WTC11 (cell line): Measurements from ENCODE around the gene SPRED2. TPM values are rescaled to one million over a fixed set of nuclear protein-coding genes. Genes with fewer than 3 reads are reported as not detected.

Experiments used
- ATAC-seq: fragments of 200-7000 bp; cut with Tn5 transposase; 2 replicates; pipeline ENCODE4 v1.10.0; 2021; ENCODE audit warnings: mild to moderate bottlenecking, moderate library complexity
- CTCF ChIA-PET: fragments of 300-600 bp; sonication (Branson Sonifier 250); formaldehyde crosslinking; loops from one replicate; lab custom pipeline; 2021; ENCODE audit warnings: antibody characterized with exemption; lab: Charles Lee
- POLR2A ChIA-PET: fragments of 350-600 bp; sonication (Branson Sonifier 250); formaldehyde crosslinking; loops from one replicate; lab custom pipeline; 2021; ENCODE audit warnings: antibody characterized with exemption; lab: Charles Lee
- DNase-seq: peaks from one replicate; pipeline ENCODE4 v3.0.0; 2021; ENCODE audit warnings: low spot score
- H3K27ac Mint-ChIP-seq: 2 replicates; pipeline ENCODE4 v1.8.0; 2021; ENCODE audit warnings: mixed read lengths
- H3K27me3 Mint-ChIP-seq: 2 replicates; pipeline ENCODE4 v1.8.0; 2021; ENCODE audit warnings: low read depth, mild to moderate bottlenecking, moderate library complexity, mixed read lengths
- H3K36me3 Mint-ChIP-seq: 2 replicates; pipeline ENCODE4 v1.8.0; 2021; ENCODE audit warnings: mixed read lengths
- H3K4me1 Mint-ChIP-seq: 2 replicates; pipeline ENCODE4 v1.8.0; 2022; ENCODE audit warnings: mixed read lengths
- H3K4me3 Mint-ChIP-seq: 2 replicates; pipeline ENCODE4 v1.8.0; 2021; ENCODE audit warnings: mild to moderate bottlenecking, moderate library complexity, mixed read lengths
- H3K9me3 Mint-ChIP-seq: 2 replicates; pipeline ENCODE4 v1.8.0; 2021; ENCODE audit warnings: mixed read lengths
- ATF1 ChIP-seq: sonication (generic); formaldehyde crosslinking; IDR thresholded peaks from 2 replicates; pipeline ENCODE4 v1.8.1; 2023; ENCODE audit warnings: mild to moderate bottlenecking, moderate library complexity, missing genetic modification reagents
- ESRRA ChIP-seq: sonication (generic); formaldehyde crosslinking; IDR thresholded peaks from 2 replicates; pipeline ENCODE4 v1.8.1; 2022; ENCODE audit warnings: mild to moderate bottlenecking, missing genetic modification reagents, borderline replicate concordance
- GABPB1 ChIP-seq: sonication (generic); formaldehyde crosslinking; IDR thresholded peaks from 2 replicates; pipeline ENCODE4 v1.8.1; 2023; ENCODE audit warnings: mild to moderate bottlenecking, missing genetic modification reagents
- GRHL2 ChIP-seq: fragments of 250-450 bp; sonication (Bioruptor Pico); IDR thresholded peaks from 2 replicates; pipeline ENCODE4 v1.8.0; 2022; ENCODE audit warnings: mild to moderate bottlenecking, moderate library complexity; ENCODE audit not compliant: insufficient replicate concordance, severe bottlenecking
- GTF2I ChIP-seq: fragments of 250-450 bp; sonication (Bioruptor Pico); conservative IDR thresholded peaks from 2 replicates; pipeline ENCODE4 v1.4.0; 2021; ENCODE audit warnings: mild to moderate bottlenecking
- KAT7 ChIP-seq: sonication (generic); formaldehyde crosslinking; IDR thresholded peaks from 2 replicates; pipeline ENCODE4 v1.8.1; 2023; ENCODE audit warnings: missing genetic modification reagents, mild to moderate bottlenecking, borderline replicate concordance
- NFE2L1 ChIP-seq: sonication (generic); formaldehyde crosslinking; IDR thresholded peaks from 2 replicates; pipeline ENCODE4 v1.8.1; 2023; ENCODE audit warnings: missing genetic modification reagents
- NFYB ChIP-seq: sonication (generic); formaldehyde crosslinking; conservative IDR thresholded peaks from 2 replicates; pipeline ENCODE4 v1.8.0; 2022; ENCODE audit warnings: low read depth, missing genetic modification reagents
- NR2C2 ChIP-seq: sonication (generic); formaldehyde crosslinking; IDR thresholded peaks from 2 replicates; pipeline ENCODE4 v1.8.0; 2022; ENCODE audit warnings: mild to moderate bottlenecking, missing genetic modification reagents
- SP1 ChIP-seq: sonication (generic); formaldehyde crosslinking; conservative IDR thresholded peaks from 2 replicates; pipeline ENCODE4 v1.8.1; 2022; ENCODE audit warnings: missing genetic modification reagents
- TEAD4 ChIP-seq: sonication (generic); formaldehyde crosslinking; IDR thresholded peaks from 2 replicates; pipeline ENCODE4 v1.8.0; 2022; ENCODE audit warnings: mild to moderate bottlenecking, missing genetic modification reagents
- ZNF232 ChIP-seq: sonication (generic); formaldehyde crosslinking; IDR thresholded peaks from 2 replicates; pipeline ENCODE4 v1.8.0; 2022; ENCODE audit warnings: mild to moderate bottlenecking, missing genetic modification reagents
- ZNF263 ChIP-seq: sonication (generic); formaldehyde crosslinking; IDR thresholded peaks from 2 replicates; pipeline ENCODE4 v1.8.1; 2022; ENCODE audit warnings: low read depth, mild to moderate bottlenecking, moderate library complexity, missing genetic modification reagents
- ZNF317 ChIP-seq: sonication (generic); formaldehyde crosslinking; IDR thresholded peaks from 2 replicates; pipeline ENCODE4 v1.8.1; 2023; ENCODE audit warnings: low read depth, mild to moderate bottlenecking, moderate library complexity, missing genetic modification reagents, borderline replicate concordance
- total RNA-seq: library from RNA; stranded (reverse); gene quantifications from 3 replicates; pipeline ENCODE4 v1.2.3, GENCODE V29; 2021
- TF ChIP-seq, protein P1 (sequence below): fragments of 250-450 bp; sonication (Bioruptor Pico); conservative IDR thresholded peaks from 2 replicates; pipeline ENCODE4 v1.9.0; 2021; ENCODE audit warnings: mild to moderate bottlenecking
- TF ChIP-seq, protein P2 (sequence below): sonication (generic); formaldehyde crosslinking; IDR thresholded peaks from 2 replicates; pipeline ENCODE4 v1.8.1; 2022; ENCODE audit warnings: missing genetic modification reagents, borderline replicate concordance
- TF ChIP-seq, protein P3 (sequence below): sonication (generic); formaldehyde crosslinking; IDR thresholded peaks from 2 replicates; pipeline ENCODE4 v1.8.1; 2023; ENCODE audit warnings: mild to moderate bottlenecking, missing genetic modification reagents, moderate library complexity
- TF ChIP-seq, protein P4 (sequence below): sonication (generic); formaldehyde crosslinking; IDR thresholded peaks from 2 replicates; pipeline ENCODE4 v1.8.1; 2022; ENCODE audit warnings: mild to moderate bottlenecking, moderate library complexity, missing genetic modification reagents
- TF ChIP-seq, protein P5 (sequence below): sonication (generic); formaldehyde crosslinking; conservative IDR thresholded peaks from 2 replicates; pipeline ENCODE4 v1.8.1; 2022; ENCODE audit warnings: mild to moderate bottlenecking, missing genetic modification reagents
- TF ChIP-seq, protein P6 (sequence below): sonication (generic); formaldehyde crosslinking; IDR thresholded peaks from 2 replicates; pipeline ENCODE4 v1.8.1; 2023; ENCODE audit warnings: mild to moderate bottlenecking, missing genetic modification reagents, moderate library complexity
- TF ChIP-seq, protein P7 (sequence below): sonication (generic); formaldehyde crosslinking; IDR thresholded peaks from 2 replicates; pipeline ENCODE4 v1.8.0; 2022; ENCODE audit warnings: mild to moderate bottlenecking, missing genetic modification reagents
- TF ChIP-seq, protein P8 (sequence below): sonication (generic); formaldehyde crosslinking; IDR thresholded peaks from 2 replicates; pipeline ENCODE4 v1.8.0; 2022; ENCODE audit warnings: missing genetic modification reagents
- TF ChIP-seq, protein P9 (sequence below): fragments of 250-450 bp; sonication (Bioruptor Pico); IDR thresholded peaks from 2 replicates; pipeline ENCODE4 v1.8.0; 2021; ENCODE audit warnings: mild to moderate bottlenecking
- TF ChIP-seq, protein P10 (sequence below): sonication (generic); formaldehyde crosslinking; IDR thresholded peaks from 2 replicates; pipeline ENCODE4 v1.8.0; 2022; ENCODE audit warnings: mild to moderate bottlenecking, missing genetic modification reagents

SPRED2 gene
- total RNA-seq, 1 experiment from 2014 or later = 34.1 TPM

DNA sequence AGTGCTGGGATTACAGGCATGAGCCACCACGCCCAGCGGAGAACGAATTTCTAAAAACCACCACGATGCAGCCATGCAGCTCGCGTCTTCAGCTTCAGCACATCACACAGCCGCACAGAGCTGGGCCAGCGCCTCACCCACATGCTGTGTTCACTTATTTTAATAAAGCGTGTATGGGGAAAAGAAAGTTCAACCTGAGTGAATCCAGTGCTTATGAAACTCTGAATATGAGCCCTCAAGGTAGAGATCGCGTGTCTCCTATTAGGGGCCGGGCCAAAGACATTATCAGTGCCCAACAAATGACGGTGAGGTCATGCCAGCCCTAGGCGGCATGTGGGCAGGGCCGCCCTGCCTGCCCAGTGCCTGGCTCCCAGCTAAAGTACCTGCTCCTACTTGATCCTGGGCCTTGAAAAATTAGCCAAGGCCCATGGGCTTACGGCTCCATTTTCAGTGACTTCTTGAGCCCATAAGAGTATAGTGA, 44.3 kb downstream of the SPRED2 start:
- Mint-ChIP-seq H3K27ac (0 out of 2 replicates have a peak overlapping the region, but pooled peaks have one; percentile 14), H3K4me3 (no peak overlapping the region), H3K27me3 (no peaks in the 10 kb centered on the region), H3K4me1 (peaks cover 33% of the 10 kb centered on the region), H3K36me3 (no peaks in the 10 kb centered on the region), H3K9me3 (no peaks in the 10 kb centered on the region)
- DNase-seq (no peak), ATAC-seq (no peak)
- ChIA-PET POLR2A (no interaction called here), CTCF (no interaction called here)
- TF ChIP-seq KAT7 (no peak), ZNF317 (no peak), GABPB1 (CRISPR knock-in tag) (no peak), NFYB (CRISPR knock-in tag) (no peak), NFE2L1 (no peak), GRHL2 (CRISPR knock-in tag) (no peak), ESRRA (CRISPR knock-in tag) (no peak), TEAD4 (CRISPR knock-in tag) (no peak), SP1 (CRISPR knock-in tag) (no peak), NR2C2 (no peak)
- TF ChIP-seq, protein P1, sequence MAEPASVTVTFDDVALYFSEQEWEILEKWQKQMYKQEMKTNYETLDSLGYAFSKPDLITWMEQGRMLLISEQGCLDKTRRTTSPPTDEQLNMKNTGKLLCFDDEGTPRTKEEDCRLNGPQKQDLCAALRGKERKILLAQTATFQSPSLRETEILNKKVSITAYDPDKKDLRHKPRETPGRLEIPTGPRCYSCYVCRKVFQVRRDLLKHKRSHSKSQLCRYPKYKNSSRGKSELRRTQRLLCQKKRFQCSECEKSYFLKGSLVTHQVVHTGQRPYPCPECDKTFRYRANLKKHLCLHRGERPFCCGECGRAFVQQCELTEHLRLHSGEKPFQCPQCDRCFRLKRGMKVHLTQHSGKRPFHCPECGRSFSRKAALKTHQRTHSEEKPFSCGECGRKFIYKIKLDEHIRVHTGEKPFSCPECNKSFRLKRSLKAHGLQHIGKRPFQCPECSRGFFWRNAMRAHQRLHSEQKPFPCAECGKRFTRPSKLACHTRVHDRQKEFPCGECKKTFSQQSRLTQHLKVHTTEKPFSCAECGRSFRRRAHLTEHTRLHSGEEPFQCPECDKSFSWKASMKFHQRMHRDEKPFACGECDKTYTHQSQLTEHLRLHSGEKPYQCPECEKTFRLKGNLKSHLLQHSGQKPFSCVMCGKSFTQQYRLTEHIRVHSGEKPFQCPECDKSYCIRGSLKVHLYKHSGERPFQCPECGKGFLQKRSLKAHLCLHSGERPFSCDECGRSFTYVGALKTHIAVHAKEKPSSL (CRISPR knock-in tag) = no peak
- TF ChIP-seq, protein P2, sequence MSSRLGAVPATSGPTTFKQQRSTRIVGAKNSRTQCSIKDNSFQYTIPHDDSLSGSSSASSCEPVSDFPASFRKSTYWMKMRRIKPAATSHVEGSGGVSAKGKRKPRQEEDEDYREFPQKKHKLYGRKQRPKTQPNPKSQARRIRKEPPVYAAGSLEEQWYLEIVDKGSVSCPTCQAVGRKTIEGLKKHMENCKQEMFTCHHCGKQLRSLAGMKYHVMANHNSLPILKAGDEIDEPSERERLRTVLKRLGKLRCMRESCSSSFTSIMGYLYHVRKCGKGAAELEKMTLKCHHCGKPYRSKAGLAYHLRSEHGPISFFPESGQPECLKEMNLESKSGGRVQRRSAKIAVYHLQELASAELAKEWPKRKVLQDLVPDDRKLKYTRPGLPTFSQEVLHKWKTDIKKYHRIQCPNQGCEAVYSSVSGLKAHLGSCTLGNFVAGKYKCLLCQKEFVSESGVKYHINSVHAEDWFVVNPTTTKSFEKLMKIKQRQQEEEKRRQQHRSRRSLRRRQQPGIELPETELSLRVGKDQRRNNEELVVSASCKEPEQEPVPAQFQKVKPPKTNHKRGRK (CRISPR knock-in tag) = no peak
- TF ChIP-seq, protein P3, sequence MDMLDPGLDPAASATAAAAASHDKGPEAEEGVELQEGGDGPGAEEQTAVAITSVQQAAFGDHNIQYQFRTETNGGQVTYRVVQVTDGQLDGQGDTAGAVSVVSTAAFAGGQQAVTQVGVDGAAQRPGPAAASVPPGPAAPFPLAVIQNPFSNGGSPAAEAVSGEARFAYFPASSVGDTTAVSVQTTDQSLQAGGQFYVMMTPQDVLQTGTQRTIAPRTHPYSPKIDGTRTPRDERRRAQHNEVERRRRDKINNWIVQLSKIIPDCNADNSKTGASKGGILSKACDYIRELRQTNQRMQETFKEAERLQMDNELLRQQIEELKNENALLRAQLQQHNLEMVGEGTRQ (CRISPR knock-in tag) = no peak
- TF ChIP-seq, protein P4, sequence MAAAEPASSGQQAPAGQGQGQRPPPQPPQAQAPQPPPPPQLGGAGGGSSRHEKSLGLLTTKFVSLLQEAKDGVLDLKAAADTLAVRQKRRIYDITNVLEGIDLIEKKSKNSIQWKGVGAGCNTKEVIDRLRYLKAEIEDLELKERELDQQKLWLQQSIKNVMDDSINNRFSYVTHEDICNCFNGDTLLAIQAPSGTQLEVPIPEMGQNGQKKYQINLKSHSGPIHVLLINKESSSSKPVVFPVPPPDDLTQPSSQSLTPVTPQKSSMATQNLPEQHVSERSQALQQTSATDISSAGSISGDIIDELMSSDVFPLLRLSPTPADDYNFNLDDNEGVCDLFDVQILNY (CRISPR knock-in tag) = no peak
- TF ChIP-seq, protein P5, sequence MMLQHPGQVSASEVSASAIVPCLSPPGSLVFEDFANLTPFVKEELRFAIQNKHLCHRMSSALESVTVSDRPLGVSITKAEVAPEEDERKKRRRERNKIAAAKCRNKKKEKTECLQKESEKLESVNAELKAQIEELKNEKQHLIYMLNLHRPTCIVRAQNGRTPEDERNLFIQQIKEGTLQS = no peak
- TF ChIP-seq, protein P6, sequence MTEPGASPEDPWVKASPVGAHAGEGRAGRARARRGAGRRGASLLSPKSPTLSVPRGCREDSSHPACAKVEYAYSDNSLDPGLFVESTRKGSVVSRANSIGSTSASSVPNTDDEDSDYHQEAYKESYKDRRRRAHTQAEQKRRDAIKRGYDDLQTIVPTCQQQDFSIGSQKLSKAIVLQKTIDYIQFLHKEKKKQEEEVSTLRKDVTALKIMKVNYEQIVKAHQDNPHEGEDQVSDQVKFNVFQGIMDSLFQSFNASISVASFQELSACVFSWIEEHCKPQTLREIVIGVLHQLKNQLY = no peak
- TF ChIP-seq, protein P7, sequence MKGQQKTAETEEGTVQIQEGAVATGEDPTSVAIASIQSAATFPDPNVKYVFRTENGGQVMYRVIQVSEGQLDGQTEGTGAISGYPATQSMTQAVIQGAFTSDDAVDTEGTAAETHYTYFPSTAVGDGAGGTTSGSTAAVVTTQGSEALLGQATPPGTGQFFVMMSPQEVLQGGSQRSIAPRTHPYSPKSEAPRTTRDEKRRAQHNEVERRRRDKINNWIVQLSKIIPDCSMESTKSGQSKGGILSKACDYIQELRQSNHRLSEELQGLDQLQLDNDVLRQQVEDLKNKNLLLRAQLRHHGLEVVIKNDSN = no peak

DNA sequence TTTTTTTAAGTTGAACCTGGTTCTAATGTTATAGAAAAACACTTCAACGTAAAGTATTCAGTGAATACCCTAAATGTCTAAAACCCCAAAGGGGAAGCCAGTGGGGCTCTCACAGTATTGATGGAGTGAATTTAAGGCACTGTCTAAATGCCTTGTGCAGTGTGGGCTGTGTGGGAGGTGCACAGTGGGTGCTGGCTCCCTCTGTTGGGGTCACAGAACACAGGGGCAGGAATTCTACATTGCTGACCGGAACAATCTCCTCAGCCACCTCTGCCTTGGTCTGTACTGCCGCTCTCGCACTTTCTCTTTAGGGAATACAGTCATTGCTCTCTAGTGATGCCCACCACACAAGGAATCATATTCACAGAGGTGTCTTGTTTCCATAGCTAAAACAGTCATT, 45.4 kb downstream of the SPRED2 start:
- ChIA-PET POLR2A (interaction anchor here (0.6 to 1.2 kb wide), 2 partner anchors 18 to 20 kb away, joined by 3 to 6 read pairs; no protein-coding TSS in a partner anchor), CTCF (no interaction called here)
- no peaks in the 10 kb centered on the region for H3K27me3 Mint-ChIP-seq
- peaks cover 37% of the 10 kb centered on the region for H3K4me1 Mint-ChIP-seq
- H3K9me3 Mint-ChIP-seq = no peaks in the 10 kb centered on the region
- no peak for DNase-seq
- no peak overlapping the region for H3K27ac Mint-ChIP-seq
- H3K36me3 Mint-ChIP-seq = no peaks in the 10 kb centered on the region
- TF ChIP-seq, protein P8, sequence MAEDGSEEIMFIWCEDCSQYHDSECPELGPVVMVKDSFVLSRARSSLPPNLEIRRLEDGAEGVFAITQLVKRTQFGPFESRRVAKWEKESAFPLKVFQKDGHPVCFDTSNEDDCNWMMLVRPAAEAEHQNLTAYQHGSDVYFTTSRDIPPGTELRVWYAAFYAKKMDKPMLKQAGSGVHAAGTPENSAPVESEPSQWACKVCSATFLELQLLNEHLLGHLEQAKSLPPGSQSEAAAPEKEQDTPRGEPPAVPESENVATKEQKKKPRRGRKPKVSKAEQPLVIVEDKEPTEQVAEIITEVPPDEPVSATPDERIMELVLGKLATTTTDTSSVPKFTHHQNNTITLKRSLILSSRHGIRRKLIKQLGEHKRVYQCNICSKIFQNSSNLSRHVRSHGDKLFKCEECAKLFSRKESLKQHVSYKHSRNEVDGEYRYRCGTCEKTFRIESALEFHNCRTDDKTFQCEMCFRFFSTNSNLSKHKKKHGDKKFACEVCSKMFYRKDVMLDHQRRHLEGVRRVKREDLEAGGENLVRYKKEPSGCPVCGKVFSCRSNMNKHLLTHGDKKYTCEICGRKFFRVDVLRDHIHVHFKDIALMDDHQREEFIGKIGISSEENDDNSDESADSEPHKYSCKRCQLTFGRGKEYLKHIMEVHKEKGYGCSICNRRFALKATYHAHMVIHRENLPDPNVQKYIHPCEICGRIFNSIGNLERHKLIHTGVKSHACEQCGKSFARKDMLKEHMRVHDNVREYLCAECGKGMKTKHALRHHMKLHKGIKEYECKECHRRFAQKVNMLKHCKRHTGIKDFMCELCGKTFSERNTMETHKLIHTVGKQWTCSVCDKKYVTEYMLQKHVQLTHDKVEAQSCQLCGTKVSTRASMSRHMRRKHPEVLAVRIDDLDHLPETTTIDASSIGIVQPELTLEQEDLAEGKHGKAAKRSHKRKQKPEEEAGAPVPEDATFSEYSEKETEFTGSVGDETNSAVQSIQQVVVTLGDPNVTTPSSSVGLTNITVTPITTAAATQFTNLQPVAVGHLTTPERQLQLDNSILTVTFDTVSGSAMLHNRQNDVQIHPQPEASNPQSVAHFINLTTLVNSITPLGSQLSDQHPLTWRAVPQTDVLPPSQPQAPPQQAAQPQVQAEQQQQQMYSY = no peak
- TF ChIP-seq ZNF263 (CRISPR knock-in tag) = no peak
- TF ChIP-seq ATF1 = no peak
- TF ChIP-seq, protein P9, sequence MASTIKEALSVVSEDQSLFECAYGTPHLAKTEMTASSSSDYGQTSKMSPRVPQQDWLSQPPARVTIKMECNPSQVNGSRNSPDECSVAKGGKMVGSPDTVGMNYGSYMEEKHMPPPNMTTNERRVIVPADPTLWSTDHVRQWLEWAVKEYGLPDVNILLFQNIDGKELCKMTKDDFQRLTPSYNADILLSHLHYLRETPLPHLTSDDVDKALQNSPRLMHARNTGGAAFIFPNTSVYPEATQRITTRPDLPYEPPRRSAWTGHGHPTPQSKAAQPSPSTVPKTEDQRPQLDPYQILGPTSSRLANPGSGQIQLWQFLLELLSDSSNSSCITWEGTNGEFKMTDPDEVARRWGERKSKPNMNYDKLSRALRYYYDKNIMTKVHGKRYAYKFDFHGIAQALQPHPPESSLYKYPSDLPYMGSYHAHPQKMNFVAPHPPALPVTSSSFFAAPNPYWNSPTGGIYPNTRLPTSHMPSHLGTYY (CRISPR knock-in tag) = no peak
- no peak for TF ChIP-seq ZNF232
- no peak for TF ChIP-seq GTF2I (CRISPR knock-in tag)
- TF ChIP-seq, protein P10, sequence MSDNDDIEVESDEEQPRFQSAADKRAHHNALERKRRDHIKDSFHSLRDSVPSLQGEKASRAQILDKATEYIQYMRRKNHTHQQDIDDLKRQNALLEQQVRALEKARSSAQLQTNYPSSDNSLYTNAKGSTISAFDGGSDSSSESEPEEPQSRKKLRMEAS (CRISPR knock-in tag) = no peak
- H3K4me3 Mint-ChIP-seq = no peak overlapping the region
- no peak; the same call in 1 of the 2 replicates for ATAC-seq
